Thoracic aorta (tissue), 2 donors: ENCODE measurements around the gene REPIN1. TPM values are rescaled to one million over a fixed set of nuclear protein-coding genes. Genes with fewer than 3 reads are reported as not detected.

ENCODE experiments used
- ATAC-seq: fragments of 150-250 bp; one replicate; pipeline ENCODE4 v1.8.0; 2017; ENCODE audit warnings: low read depth; ENCODE audit not compliant: insufficient number of reproducible peaks, low FRiP score
- DNase-seq: peaks from one replicate; pipeline ENCODE4 v3.0.0-alpha.2; 2020; ENCODE audit warnings: low spot score
- H3K27ac ChIP-seq, 2 donors: fragments of 200-600 bp; sonication (generic); 1 replicate in 1 of 2; 2 replicates in 1 of 2; pipeline ENCODE4 v1.5.1; 2016; ENCODE audit warnings: mild to moderate bottlenecking in 2 of 2, moderate library complexity in 2 of 2
- H3K27me3 ChIP-seq: fragments of 200-600 bp; sonication (generic); replicated peaks from 2 replicates; pipeline ENCODE4 v1.6.0; 2016; ENCODE audit warnings: mild to moderate bottlenecking; ENCODE audit not compliant: insufficient read depth
- H3K36me3 ChIP-seq: fragments of 200-600 bp; sonication (generic); one replicate; pipeline ENCODE4 v1.5.1; 2016
- H3K4me1 ChIP-seq, 2 donors: fragments of 200-600 bp; sonication (generic); 1 replicate in 1 of 2; 2 replicates in 1 of 2; pipeline versions ENCODE4 v1.5.1 to v1.6.0; 2016; ENCODE audit warnings: low read depth in 2 of 2, mild to moderate bottlenecking in 1 of 2; ENCODE audit not compliant: control insufficient read depth in 1 of 2
- H3K4me3 ChIP-seq: fragments of 200-600 bp; sonication (generic); 2 replicates; pipeline ENCODE4 v1.5.1; 2016; ENCODE audit warnings: mild to moderate bottlenecking
- H3K9me3 ChIP-seq: fragments of 200-600 bp; sonication (generic); 2 replicates; pipeline ENCODE4 v1.5.1; 2016
- CTCF ChIP-seq: fragments of 200-600 bp; sonication (generic); IDR thresholded peaks from one replicate; pipeline ENCODE4 v1.5.1; 2019; ENCODE audit warnings: antibody characterized with exemption
- total RNA-seq, 2 donors: library from RNA; depleted of rRNA; stranded (reverse); fragments of >200 nt; gene quantifications; one replicate each; pipeline versions ENCODE4 v1.1.0 to v1.2.3, GENCODE V29; 2016

Gene REPIN1
- total RNA-seq, 2 donors from 2014 or later: 80.0 to 82.3 TPM

- H3K27ac ChIP-seq: no peak overlapping the region
- DNase-seq (no peak), ATAC-seq (no peak)
- no peaks in the 10 kb centered on the region for H3K27me3 ChIP-seq
- H3K4me1 ChIP-seq: no peaks in the 10 kb centered on the region
- H3K4me3 ChIP-seq: no peak overlapping the region
- TF ChIP-seq CTCF: no peak
- H3K9me3 ChIP-seq: no peaks in the 10 kb centered on the region
- no peaks in the 10 kb centered on the region for H3K36me3 ChIP-seq
Measured at GRCh38 chr7:150420242-150420641, 51.6 kb downstream of the REPIN1 start.

GRCh38 chr7:150420987-150421674 is 52.5 kb downstream of the REPIN1 start:
- ATAC-seq (peak; percentile 76), DNase-seq (peak; percentile 58)
- Histone ChIP-seq H3K36me3 (no peaks in the 10 kb centered on the region), H3K4me3 (no peak overlapping the region), H3K27ac (no peak overlapping the region), H3K27me3 (no peaks in the 10 kb centered on the region), H3K4me1 (no peaks in the 10 kb centered on the region), H3K9me3 (no peaks in the 10 kb centered on the region)
- peak; percentile 81 for TF ChIP-seq CTCF

- no peak for DNase-seq
Measured at GRCh38 chr7:150421831-150422230, 53.2 kb downstream of the REPIN1 start.

More at GRCh38 chr7:150421831-150422230, 53.2 kb downstream of the REPIN1 start:
- H3K36me3 ChIP-seq: no peaks in the 10 kb centered on the region
- no peaks in the 10 kb centered on the region for H3K27me3 ChIP-seq
- no peak overlapping the region for H3K4me3 ChIP-seq
- H3K27ac ChIP-seq: no peak overlapping the region
- H3K4me1 ChIP-seq: no peaks in the 10 kb centered on the region
- ATAC-seq: no peak
- H3K9me3 ChIP-seq: no peaks in the 10 kb centered on the region
- TF ChIP-seq CTCF: no peak

Other genes starting within 250 kb of the REPIN1 start
- 10 to 100 TPM in 1 of 2 donors, 1 to 10 TPM in 1; 4.6 to 10.2 TPM for gene LRRC61, start 45.5 kb upstream of the REPIN1 start, total RNA-seq
- gene ACTR3C, start 45.3 kb upstream of the REPIN1 start, total RNA-seq: 1 to 10 TPM in 1 of 2 donors, under 1 TPM in 1; 0.14 to 6.4 TPM
- 100 to 1,000 TPM in 1 of 2 donors, 10 to 100 TPM in 1; 76.4 to 102 TPM for gene RARRES2, start 27.2 kb upstream of the REPIN1 start, total RNA-seq
- gene ZNF775, start 10.5 kb downstream of the REPIN1 start, total RNA-seq: 10 to 100 TPM in 1 of 2 donors, 1 to 10 TPM in 1; 4.2 to 11.5 TPM
- 10 to 100 TPM in 1 of 2 donors, 1 to 10 TPM in 1; 5.8 to 13.4 TPM for gene GIMAP8, start 81.8 kb downstream of the REPIN1 start, total RNA-seq
- 10 to 100 TPM; 12.6 to 21.4 TPM for gene GIMAP7, start 146.1 kb downstream of the REPIN1 start, total RNA-seq
- 10 to 100 TPM; 12.3 to 29.3 TPM for gene GIMAP4, start 198.6 kb downstream of the REPIN1 start, total RNA-seq